ENCODE results near the gene ITFG2.

ITFG2 gene

DNA sequence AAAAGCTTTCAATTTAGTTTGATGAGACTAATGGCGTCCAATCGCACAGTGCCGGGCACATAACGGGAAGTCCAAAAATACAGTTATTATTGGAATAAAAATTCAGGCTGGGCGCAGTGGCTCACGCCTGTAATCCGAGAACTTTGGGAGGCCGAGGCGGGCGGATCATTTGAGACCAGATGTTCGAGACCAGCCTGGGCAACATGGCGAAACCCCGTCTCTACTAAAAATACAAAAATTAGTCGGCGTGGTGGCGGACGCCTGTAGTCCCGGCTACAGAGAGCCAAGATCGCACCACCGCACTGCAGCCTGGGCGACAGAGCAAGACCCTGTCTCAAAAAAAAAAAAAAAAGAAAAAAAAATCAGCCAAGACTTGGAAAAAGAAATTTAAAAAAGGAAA lies 18.9 kb upstream of the ITFG2 start:
- no CpG with 5 or more reads among the region's 21 CpGs for WGBS (ENCODE audit: extremely low coverage, insufficient coverage, insufficient read length)
- no peak overlapping the region for H3K18ac ChIP-seq (ENCODE audit: low read length)
- H3K4me1 ChIP-seq (ENCODE audit: control insufficient read depth in 1 of 2, insufficient read depth in 2 of 2, low read length in 2 of 2) = peaks cover 2 to 8% of the 10 kb centered on the region in 2 experiments
- H2BK12ac ChIP-seq (ENCODE audit: low read length) = no peak overlapping the region
- no peaks in the 10 kb centered on the region for H3K9me3 ChIP-seq (ENCODE audit: insufficient read depth, low read depth, low read length)
- no peak overlapping the region for H2BK5ac ChIP-seq (ENCODE audit: low read depth, low read length, poor library complexity)
- H3K27me3 ChIP-seq (ENCODE audit: insufficient read depth, low read length) = no peaks in the 10 kb centered on the region
- no peak overlapping the region for H3K23ac ChIP-seq (ENCODE audit: low read length)
- H3K27ac ChIP-seq (ENCODE audit: low read depth, low read length) = no peak overlapping the region
- no peak overlapping the region for H3K14ac ChIP-seq (ENCODE audit: low read length)
- no peak overlapping the region for H3K4me3 ChIP-seq (ENCODE audit: low read depth, low read length)
- no peak overlapping the region for H3K9ac ChIP-seq (ENCODE audit: low read length)
- H3K36me3 ChIP-seq (ENCODE audit: control insufficient read depth in 1 of 2, insufficient read depth in 2 of 2, low read length in 2 of 2) = peaks cover 12 to 16% of the 10 kb centered on the region in 2 experiments
- H2AFZ ChIP-seq (ENCODE audit: insufficient read depth, low read length, poor library complexity) = no peak overlapping the region
- H3K79me1 ChIP-seq (ENCODE audit: low read length) = peaks cover 12% of the 10 kb centered on the region
- no peak overlapping the region for H3K4ac ChIP-seq (ENCODE audit: low read depth, low read length)
- H3K4me2 ChIP-seq (ENCODE audit: low read length) = no peak overlapping the region
- H4K12ac ChIP-seq (ENCODE audit: low read depth, low read length) = no peak overlapping the region
- no peak overlapping the region for H4K8ac ChIP-seq (ENCODE audit: low read depth, low read length)
- DNase-seq = no peak
- H3K79me2 ChIP-seq (ENCODE audit: control insufficient read depth, insufficient read depth, low read length, poor library complexity) = peaks cover 8% of the 10 kb centered on the region
- H2AK5ac ChIP-seq (ENCODE audit: low read length) = no peak overlapping the region
- H4K91ac ChIP-seq (ENCODE audit: low read depth, low read length) = no peak overlapping the region
- no peak overlapping the region for H2BK120ac ChIP-seq (ENCODE audit: insufficient read depth, low read length, poor library complexity)

- no peak overlapping the region for H2BK5ac ChIP-seq (ENCODE audit: low read depth, low read length, poor library complexity)
- peak overlapping the region; percentile 48 for H3K18ac ChIP-seq (ENCODE audit: low read length)
- peak overlapping the region; percentile 52 for H2BK120ac ChIP-seq (ENCODE audit: insufficient read depth, low read length, poor library complexity)
- peaks cover 17 to 23% of the 10 kb centered on the region in 2 experiments for H3K36me3 ChIP-seq (ENCODE audit: control insufficient read depth in 1 of 2, insufficient read depth in 2 of 2, low read length in 2 of 2)
- H3K23ac ChIP-seq (ENCODE audit: low read length) = no peak overlapping the region
- H3K79me1 ChIP-seq (ENCODE audit: low read length) = peaks cover 12% of the 10 kb centered on the region
- peak overlapping the region; percentile 44 for H3K4ac ChIP-seq (ENCODE audit: low read depth, low read length)
- H2AFZ ChIP-seq (ENCODE audit: insufficient read depth, low read length, poor library complexity) = peak overlapping the region; percentile 92
- H3K9me3 ChIP-seq (ENCODE audit: insufficient read depth, low read depth, low read length) = no peaks in the 10 kb centered on the region
- H3K4me2 ChIP-seq (ENCODE audit: low read length) = peak overlapping the region; percentile 94
- peak in 1 of 2 donors; percentile 5 for DNase-seq
- H2BK12ac ChIP-seq (ENCODE audit: low read length) = peak overlapping the region; percentile 25
- H4K91ac ChIP-seq (ENCODE audit: low read depth, low read length) = peak overlapping the region; percentile 59
- peak overlapping the region; percentile 4 for H4K12ac ChIP-seq (ENCODE audit: low read depth, low read length)
- H3K27ac ChIP-seq (ENCODE audit: low read depth, low read length) = no peak overlapping the region
- H2AK5ac ChIP-seq (ENCODE audit: low read length) = no peak overlapping the region
- peak overlapping the region; percentile 71 for H3K4me3 ChIP-seq (ENCODE audit: low read depth, low read length)
- H3K27me3 ChIP-seq (ENCODE audit: insufficient read depth, low read length) = no peaks in the 10 kb centered on the region
- peaks cover 8% of the 10 kb centered on the region for H3K79me2 ChIP-seq (ENCODE audit: control insufficient read depth, insufficient read depth, low read length, poor library complexity)
- peak overlapping the region; percentile 0 for H3K9ac ChIP-seq (ENCODE audit: low read length)
- H4K8ac ChIP-seq (ENCODE audit: low read depth, low read length) = peak overlapping the region; percentile 68
- no CpG with 5 or more reads among the region's 49 CpGs for WGBS (ENCODE audit: extremely low coverage, insufficient coverage, insufficient read length)
- H3K4me1 ChIP-seq (ENCODE audit: control insufficient read depth in 1 of 2, insufficient read depth in 2 of 2, low read length in 2 of 2) = peaks cover 2 to 8% of the 10 kb centered on the region in 2 experiments
- H3K14ac ChIP-seq (ENCODE audit: low read length) = peak overlapping the region; percentile 69
Measured at GRCh38 chr12:2794191-2794735, 18.2 kb upstream of the ITFG2 start.

- DNase-seq = peak; percentile 91 to 92
- peak within 1 kb of the TSS; percentile 89 for H3K9ac ChIP-seq (ENCODE audit: low read length)
- peak within 1 kb of the TSS; percentile 52 for H2BK120ac ChIP-seq (ENCODE audit: insufficient read depth, low read length, poor library complexity)
- H3K18ac ChIP-seq (ENCODE audit: low read length) = peak within 1 kb of the TSS; percentile 87
- peak within 1 kb of the TSS; percentile 90 for H4K8ac ChIP-seq (ENCODE audit: low read depth, low read length)
- peak within 1 kb of the TSS; percentile 94 for H3K4me2 ChIP-seq (ENCODE audit: low read length)
- no peaks in the 10 kb centered on the region for H3K9me3 ChIP-seq (ENCODE audit: insufficient read depth, low read depth, low read length)
- WGBS (ENCODE audit: extremely low coverage, insufficient coverage, insufficient read length) = no CpG with 5 or more reads among the region's 63 CpGs
- peak within 1 kb of the TSS; percentile 64 for H4K91ac ChIP-seq (ENCODE audit: low read depth, low read length)
- peak within 1 kb of the TSS; percentile 43 for H3K27ac ChIP-seq (ENCODE audit: low read depth, low read length)
- H3K27me3 ChIP-seq (ENCODE audit: insufficient read depth, low read length) = no peaks in the 10 kb centered on the region
- peak within 1 kb of the TSS; percentile 25 for H2BK12ac ChIP-seq (ENCODE audit: low read length)
- H3K4ac ChIP-seq (ENCODE audit: low read depth, low read length) = peak within 1 kb of the TSS; percentile 51
- peak within 1 kb of the TSS; percentile 46 for H4K12ac ChIP-seq (ENCODE audit: low read depth, low read length)
- H3K14ac ChIP-seq (ENCODE audit: low read length) = peak within 1 kb of the TSS; percentile 87
- H3K4me1 ChIP-seq (ENCODE audit: control insufficient read depth in 1 of 2, insufficient read depth in 2 of 2, low read length in 2 of 2) = peaks cover 2 to 8% of the 10 kb centered on the region in 2 experiments
- H3K79me1 ChIP-seq (ENCODE audit: low read length) = peaks cover 12% of the 10 kb centered on the region
- no peak within 1 kb of the TSS for H2AK5ac ChIP-seq (ENCODE audit: low read length)
- peak within 1 kb of the TSS; percentile 93 for H3K4me3 ChIP-seq (ENCODE audit: low read depth, low read length)
- no peak within 1 kb of the TSS for H3K23ac ChIP-seq (ENCODE audit: low read length)
- H2AFZ ChIP-seq (ENCODE audit: insufficient read depth, low read length, poor library complexity) = peak within 1 kb of the TSS; percentile 92
- H3K79me2 ChIP-seq (ENCODE audit: control insufficient read depth, insufficient read depth, low read length, poor library complexity) = peaks cover 8% of the 10 kb centered on the region
- H3K36me3 ChIP-seq (ENCODE audit: control insufficient read depth in 1 of 2, insufficient read depth in 2 of 2, low read length in 2 of 2) = peaks cover 18 to 28% of the 10 kb centered on the region in 2 experiments
- H2BK5ac ChIP-seq (ENCODE audit: low read depth, low read length, poor library complexity) = peak within 1 kb of the TSS; percentile 45
Measured at GRCh38 chr12:2794736-2795289, 17.7 kb upstream of the ITFG2 start, which contains the start of gene FKBP4. Gene FKBP4 (plus strand): TSS chr12:2794970. CDS start chr12:2795140, 170 bp downstream.

DNA sequence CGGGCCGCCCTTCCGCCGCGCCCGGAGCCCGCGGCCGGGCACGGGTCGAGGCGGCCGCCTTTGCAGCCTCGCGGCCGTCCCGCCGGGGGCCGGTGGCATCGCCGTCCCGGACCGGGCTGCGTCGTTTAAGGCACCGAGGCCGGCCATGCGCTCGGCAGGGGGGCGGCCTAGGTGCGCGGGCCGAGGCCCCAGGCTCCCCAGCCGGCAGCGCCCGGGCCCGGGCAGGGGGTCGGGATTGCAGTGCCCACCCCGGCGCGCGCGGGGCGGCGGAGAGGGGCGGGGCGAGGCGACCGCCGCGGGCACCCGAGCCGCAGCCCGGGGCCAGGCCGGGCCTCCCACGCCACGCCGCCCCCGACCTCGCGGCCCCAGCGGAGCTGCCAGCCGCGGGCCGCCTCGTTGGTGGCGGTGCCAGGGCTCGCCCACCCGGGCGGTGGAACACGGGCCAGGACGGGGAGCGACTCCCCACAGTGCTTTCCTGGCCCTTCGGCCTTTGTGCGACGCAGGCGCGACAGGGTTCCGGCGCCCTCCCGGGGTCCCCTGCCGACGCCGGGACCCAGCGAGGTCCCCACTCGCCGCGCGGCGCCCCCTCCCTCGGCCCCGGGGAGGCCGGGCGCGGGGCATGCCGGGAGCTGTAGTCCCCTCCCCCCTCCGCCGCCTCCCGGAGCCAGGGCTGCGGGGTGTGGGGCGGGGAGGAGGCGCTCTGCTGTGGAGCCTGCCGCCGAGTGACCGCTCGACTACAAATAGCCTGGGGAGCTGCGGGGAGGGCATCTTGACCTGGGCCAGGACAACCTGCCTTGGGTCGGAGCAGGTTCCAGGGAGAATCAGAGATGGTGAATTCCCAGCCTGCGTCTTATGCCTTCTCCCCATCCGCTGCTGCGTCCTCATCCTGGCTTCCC lies 16.9 kb upstream of the ITFG2 start:
- H3K27me3 ChIP-seq (ENCODE audit: insufficient read depth, low read length) = no peaks in the 10 kb centered on the region
- H3K79me2 ChIP-seq (ENCODE audit: control insufficient read depth, insufficient read depth, low read length, poor library complexity) = peaks cover 8% of the 10 kb centered on the region
- H4K12ac ChIP-seq (ENCODE audit: low read depth, low read length) = peak overlapping the region; percentile 46
- peak overlapping the region; percentile 45 for H2BK5ac ChIP-seq (ENCODE audit: low read depth, low read length, poor library complexity)
- peak overlapping the region; percentile 89 for H3K9ac ChIP-seq (ENCODE audit: low read length)
- H3K4ac ChIP-seq (ENCODE audit: low read depth, low read length) = peak overlapping the region; percentile 66
- H3K14ac ChIP-seq (ENCODE audit: low read length) = peak overlapping the region; percentile 87
- H4K91ac ChIP-seq (ENCODE audit: low read depth, low read length) = peak overlapping the region; percentile 64
- H2BK120ac ChIP-seq (ENCODE audit: insufficient read depth, low read length, poor library complexity) = no peak overlapping the region
- H3K9me3 ChIP-seq (ENCODE audit: insufficient read depth, low read depth, low read length) = peaks cover 2% of the 10 kb centered on the region
- peak overlapping the region; percentile 90 for H4K8ac ChIP-seq (ENCODE audit: low read depth, low read length)
- peak; percentile 35 to 55 for DNase-seq
- H3K4me1 ChIP-seq (ENCODE audit: control insufficient read depth in 1 of 2, insufficient read depth in 2 of 2, low read length in 2 of 2) = peaks cover 2 to 8% of the 10 kb centered on the region in 2 experiments
- H3K27ac ChIP-seq (ENCODE audit: low read depth, low read length) = peak overlapping the region; percentile 43
- no peak overlapping the region for H2AK5ac ChIP-seq (ENCODE audit: low read length)
- H3K4me2 ChIP-seq (ENCODE audit: low read length) = peak overlapping the region; percentile 94
- peaks cover 25 to 35% of the 10 kb centered on the region in 2 experiments for H3K36me3 ChIP-seq (ENCODE audit: control insufficient read depth in 1 of 2, insufficient read depth in 2 of 2, low read length in 2 of 2)
- H3K23ac ChIP-seq (ENCODE audit: low read length) = no peak overlapping the region
- WGBS (ENCODE audit: extremely low coverage, insufficient coverage, insufficient read length) = no CpG with 5 or more reads among the region's 111 CpGs
- peaks cover 12% of the 10 kb centered on the region for H3K79me1 ChIP-seq (ENCODE audit: low read length)
- H2AFZ ChIP-seq (ENCODE audit: insufficient read depth, low read length, poor library complexity) = peak overlapping the region; percentile 66
- peak overlapping the region; percentile 87 for H3K18ac ChIP-seq (ENCODE audit: low read length)
- H3K4me3 ChIP-seq (ENCODE audit: low read depth, low read length) = peak overlapping the region; percentile 93
- no peak overlapping the region for H2BK12ac ChIP-seq (ENCODE audit: low read length)

All from trophoblast cell (in vitro differentiated cells and primary cell).